ENCODE measurements around the gene ZHX3. TPM values are rescaled to one million over a fixed set of nuclear protein-coding genes. Genes with fewer than 3 reads are reported as not detected.

The ZHX3 gene
- total RNA-seq, 1 experiment from 2014 or later: 9.6 TPM

DNA sequence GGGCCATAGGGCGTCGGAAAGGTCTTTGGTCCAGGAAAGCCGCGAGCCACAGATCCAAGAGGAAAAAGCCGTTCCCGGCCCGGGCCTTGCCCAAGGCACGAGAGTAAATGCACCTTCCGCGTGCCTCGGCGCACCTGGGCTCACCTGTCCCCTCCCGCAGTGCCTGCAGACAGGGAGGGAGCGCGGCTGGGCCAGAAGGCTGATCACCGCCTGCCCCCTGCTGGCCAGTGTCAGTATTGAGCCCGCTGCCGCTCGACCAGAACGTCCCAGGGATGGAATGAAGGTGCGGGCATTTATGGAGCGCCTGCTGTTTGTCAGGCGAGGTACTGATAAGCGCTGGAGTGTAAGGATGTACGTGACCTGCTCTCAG lies 22.4 kb upstream of the ZHX3 start (continued):
- TF ChIP-seq, protein P1, sequence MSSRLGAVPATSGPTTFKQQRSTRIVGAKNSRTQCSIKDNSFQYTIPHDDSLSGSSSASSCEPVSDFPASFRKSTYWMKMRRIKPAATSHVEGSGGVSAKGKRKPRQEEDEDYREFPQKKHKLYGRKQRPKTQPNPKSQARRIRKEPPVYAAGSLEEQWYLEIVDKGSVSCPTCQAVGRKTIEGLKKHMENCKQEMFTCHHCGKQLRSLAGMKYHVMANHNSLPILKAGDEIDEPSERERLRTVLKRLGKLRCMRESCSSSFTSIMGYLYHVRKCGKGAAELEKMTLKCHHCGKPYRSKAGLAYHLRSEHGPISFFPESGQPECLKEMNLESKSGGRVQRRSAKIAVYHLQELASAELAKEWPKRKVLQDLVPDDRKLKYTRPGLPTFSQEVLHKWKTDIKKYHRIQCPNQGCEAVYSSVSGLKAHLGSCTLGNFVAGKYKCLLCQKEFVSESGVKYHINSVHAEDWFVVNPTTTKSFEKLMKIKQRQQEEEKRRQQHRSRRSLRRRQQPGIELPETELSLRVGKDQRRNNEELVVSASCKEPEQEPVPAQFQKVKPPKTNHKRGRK (CRISPR knock-in tag; IDR thresholded peaks at IDR 0.05; ENCODE audit: borderline replicate concordance): no peak
- TF ChIP-seq GTF2I (CRISPR knock-in tag; conservative IDR thresholded peaks at IDR 0.05): no peak
- no peak for TF ChIP-seq ZNF416 (CRISPR knock-in tag; IDR thresholded peaks at IDR 0.05)
- peak; percentile 80 for TF ChIP-seq SP1 (CRISPR knock-in tag; conservative IDR thresholded peaks at IDR 0.05)
- no peak for TF ChIP-seq NR2C2 (CRISPR knock-in tag; IDR thresholded peaks at IDR 0.05)
- no peak for TF ChIP-seq SMAD3 (CRISPR knock-in tag; IDR thresholded peaks at IDR 0.05; ENCODE audit: borderline replicate concordance)
- no peak for TF ChIP-seq MXD4 (CRISPR knock-in tag; IDR thresholded peaks at IDR 0.05; ENCODE audit: borderline replicate concordance)
- TF ChIP-seq ZNF281 (CRISPR knock-in tag; IDR thresholded peaks at IDR 0.05): 0 out of 2 replicates have a peak, but pooled peaks have one; percentile 59
- TF ChIP-seq ZNF219 (CRISPR knock-in tag; IDR thresholded peaks at IDR 0.05; ENCODE audit: borderline replicate concordance): no peak
- no peak for TF ChIP-seq ESRRA (CRISPR knock-in tag; IDR thresholded peaks at IDR 0.05; ENCODE audit: borderline replicate concordance)
- peak; percentile 22; the same call in 1 of the 2 replicates for TF ChIP-seq ZNF423 (CRISPR knock-in tag; IDR thresholded peaks at IDR 0.05)
- no peak for TF ChIP-seq E2F4 (CRISPR knock-in tag; IDR thresholded peaks at IDR 0.05; ENCODE audit: borderline replicate concordance, low read depth)
- no peak for TF ChIP-seq TCF7 (CRISPR knock-in tag; IDR thresholded peaks at IDR 0.05; ENCODE audit: low read depth)
- no peak for TF ChIP-seq NFATC4 (CRISPR knock-in tag; IDR thresholded peaks at IDR 0.05)
- no peak for TF ChIP-seq RORB (CRISPR knock-in tag; IDR thresholded peaks at IDR 0.05)
- no peak for TF ChIP-seq NR3C1 (CRISPR knock-in tag; conservative IDR thresholded peaks at IDR 0.05; ENCODE audit: low read depth)
- TF ChIP-seq ZNF396 (CRISPR knock-in tag; IDR thresholded peaks at IDR 0.05; ENCODE audit: borderline replicate concordance): no peak
- peak; percentile 84; the same call in 1 of the 2 replicates for TF ChIP-seq ETV6 (CRISPR knock-in tag; IDR thresholded peaks at IDR 0.05)
- TF ChIP-seq ZNF121 (CRISPR knock-in tag; IDR thresholded peaks at IDR 0.05): no peak
- peak; percentile 90 for TF ChIP-seq TEAD1 (CRISPR knock-in tag; IDR thresholded peaks at IDR 0.05)
- 0 out of 2 replicates have a peak, but pooled peaks have one; percentile 67 for TF ChIP-seq CREB1 (CRISPR knock-in tag; IDR thresholded peaks at IDR 0.05)
- TF ChIP-seq ZNF138 (CRISPR knock-in tag; conservative IDR thresholded peaks at IDR 0.05): peak; percentile 88; the same call in 1 of the 2 replicates
- no peak for TF ChIP-seq RELA (CRISPR knock-in tag; IDR thresholded peaks at IDR 0.05; ENCODE audit: borderline replicate concordance)
- TF ChIP-seq, protein P2, sequence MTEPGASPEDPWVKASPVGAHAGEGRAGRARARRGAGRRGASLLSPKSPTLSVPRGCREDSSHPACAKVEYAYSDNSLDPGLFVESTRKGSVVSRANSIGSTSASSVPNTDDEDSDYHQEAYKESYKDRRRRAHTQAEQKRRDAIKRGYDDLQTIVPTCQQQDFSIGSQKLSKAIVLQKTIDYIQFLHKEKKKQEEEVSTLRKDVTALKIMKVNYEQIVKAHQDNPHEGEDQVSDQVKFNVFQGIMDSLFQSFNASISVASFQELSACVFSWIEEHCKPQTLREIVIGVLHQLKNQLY (CRISPR knock-in tag; IDR thresholded peaks at IDR 0.05): no peak
- TF ChIP-seq EMX1 (CRISPR knock-in tag; IDR thresholded peaks at IDR 0.05): no peak
- TF ChIP-seq E2F1 (CRISPR knock-in tag; IDR thresholded peaks at IDR 0.05): 0 out of 2 replicates have a peak, but pooled peaks have one; percentile 77
- TF ChIP-seq, protein P3, sequence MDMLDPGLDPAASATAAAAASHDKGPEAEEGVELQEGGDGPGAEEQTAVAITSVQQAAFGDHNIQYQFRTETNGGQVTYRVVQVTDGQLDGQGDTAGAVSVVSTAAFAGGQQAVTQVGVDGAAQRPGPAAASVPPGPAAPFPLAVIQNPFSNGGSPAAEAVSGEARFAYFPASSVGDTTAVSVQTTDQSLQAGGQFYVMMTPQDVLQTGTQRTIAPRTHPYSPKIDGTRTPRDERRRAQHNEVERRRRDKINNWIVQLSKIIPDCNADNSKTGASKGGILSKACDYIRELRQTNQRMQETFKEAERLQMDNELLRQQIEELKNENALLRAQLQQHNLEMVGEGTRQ (CRISPR knock-in tag; IDR thresholded peaks at IDR 0.05): peak; percentile 43; the same call in 1 of the 2 replicates
- TF ChIP-seq, protein P4, sequence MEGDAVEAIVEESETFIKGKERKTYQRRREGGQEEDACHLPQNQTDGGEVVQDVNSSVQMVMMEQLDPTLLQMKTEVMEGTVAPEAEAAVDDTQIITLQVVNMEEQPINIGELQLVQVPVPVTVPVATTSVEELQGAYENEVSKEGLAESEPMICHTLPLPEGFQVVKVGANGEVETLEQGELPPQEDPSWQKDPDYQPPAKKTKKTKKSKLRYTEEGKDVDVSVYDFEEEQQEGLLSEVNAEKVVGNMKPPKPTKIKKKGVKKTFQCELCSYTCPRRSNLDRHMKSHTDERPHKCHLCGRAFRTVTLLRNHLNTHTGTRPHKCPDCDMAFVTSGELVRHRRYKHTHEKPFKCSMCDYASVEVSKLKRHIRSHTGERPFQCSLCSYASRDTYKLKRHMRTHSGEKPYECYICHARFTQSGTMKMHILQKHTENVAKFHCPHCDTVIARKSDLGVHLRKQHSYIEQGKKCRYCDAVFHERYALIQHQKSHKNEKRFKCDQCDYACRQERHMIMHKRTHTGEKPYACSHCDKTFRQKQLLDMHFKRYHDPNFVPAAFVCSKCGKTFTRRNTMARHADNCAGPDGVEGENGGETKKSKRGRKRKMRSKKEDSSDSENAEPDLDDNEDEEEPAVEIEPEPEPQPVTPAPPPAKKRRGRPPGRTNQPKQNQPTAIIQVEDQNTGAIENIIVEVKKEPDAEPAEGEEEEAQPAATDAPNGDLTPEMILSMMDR (IDR thresholded peaks at IDR 0.05): peak; percentile 99
- TF ChIP-seq SMAD4 (CRISPR knock-in tag; IDR thresholded peaks at IDR 0.05): no peak
- TF ChIP-seq ATF1 (CRISPR knock-in tag; IDR thresholded peaks at IDR 0.05): no peak
- peak; percentile 89 for TF ChIP-seq FOXK1 (CRISPR knock-in tag; IDR thresholded peaks at IDR 0.05)
- no peak for TF ChIP-seq CDX4 (CRISPR knock-in tag; IDR thresholded peaks at IDR 0.05; ENCODE audit: borderline replicate concordance)

Data from WTC11 (cell line).